HepG2 (cell line): ENCODE results near the gene MSI2. TPM values are rescaled to one million over a fixed set of nuclear protein-coding genes. Genes with fewer than 3 reads are reported as not detected.
A peak's percentile ranks its signal among the peaks of the same experiment; 100 is the strongest.

ENCODE experiments used
- ATF7 ChIP-seq, 2 experiments: fragments of 450-650 bp in 1 of 2; sonication (generic) in 1 of 2; formaldehyde crosslinking in 1 of 2; IDR thresholded peaks; 2 replicates each; pipeline versions ENCODE4 v1.4.0 to v1.6.1; 2016 to 2020; ENCODE audit warnings: antibody characterized with exemption in 1 of 2, mild to moderate bottlenecking in 1 of 2, missing genetic modification reagents in 1 of 2
- CTCF ChIP-seq: sonication (generic); formaldehyde crosslinking; IDR thresholded peaks from 2 replicates; pipeline ENCODE4 v1.5.0; 2020; ENCODE audit warnings: mild to moderate bottlenecking, missing genetic modification reagents, moderate library complexity
- HIC2 ChIP-seq: sonication (generic); formaldehyde crosslinking; IDR thresholded peaks from 2 replicates; pipeline ENCODE4 v1.9.0; 2022; ENCODE audit warnings: low read depth, missing genetic modification reagents
- MIXL1 ChIP-seq: IDR thresholded peaks from 2 replicates; pipeline ENCODE4 v1.6.1; 2016
- NFIC ChIP-seq: IDR thresholded peaks from 2 replicates; pipeline ENCODE4 v1.6.1; 2012; ENCODE audit warnings: mild to moderate bottlenecking, low read length, inconsistent platforms
- RBM22 ChIP-seq: fragments of 200-400 bp; formaldehyde crosslinking; optimal IDR thresholded peaks from 2 replicates; pipeline ENCODE3; 2017; ENCODE audit warnings: mild to moderate bottlenecking, low read length, moderate library complexity
- RXRA ChIP-seq: sonication (generic); formaldehyde crosslinking; IDR thresholded peaks from 2 replicates; pipeline ENCODE4 v1.5.1; 2020; ENCODE audit warnings: missing genetic modification reagents
- SALL2 ChIP-seq: sonication (generic); formaldehyde crosslinking; IDR thresholded peaks from 2 replicates; pipeline ENCODE4 v1.8.1; 2023; ENCODE audit warnings: mild to moderate bottlenecking, missing genetic modification reagents, inconsistent platforms
- SRF ChIP-seq: IDR thresholded peaks from 2 replicates; pipeline ENCODE4 v1.6.1; 2011; ENCODE audit warnings: mild to moderate bottlenecking, low read depth, low read length, moderate library complexity
- ZBED4 ChIP-seq: sonication (generic); formaldehyde crosslinking; IDR thresholded peaks from 2 replicates; pipeline ENCODE4 v1.4.0; 2020; ENCODE audit warnings: missing genetic modification reagents, borderline replicate concordance
- ZBTB4 ChIP-seq: sonication (generic); formaldehyde crosslinking; IDR thresholded peaks from 2 replicates; pipeline ENCODE4 v1.4.0; 2020; ENCODE audit warnings: missing genetic modification reagents, mild to moderate bottlenecking, borderline replicate concordance
- ZNF124 ChIP-seq: sonication (generic); formaldehyde crosslinking; IDR thresholded peaks from 2 replicates; pipeline ENCODE4 v1.4.0; 2020; ENCODE audit warnings: missing genetic modification reagents
- polyA plus RNA-seq, 8 experiments: library from polyadenylated mRNA; depleted of rRNA in 3 of 8; stranded (reverse) in 7 of 8; unstranded in 1 of 8; fragments of >200 nt; fragmentation: Illumina TruSeq in 4 of 8; extraction: Trizol in 4 of 8; gene quantifications; 2 replicates each; pipeline versions ENCODE4 v1.2.1 to v1.2.3, GENCODE V29; 2011 to 2016; ENCODE audit warnings: low read depth in 4 of 8, missing spikeins in 1 of 8, mixed read lengths in 1 of 8; ENCODE audit not compliant: insufficient read depth in 1 of 8
- total RNA-seq, 5 experiments: library from RNA; depleted of rRNA; stranded (reverse); fragments of >200 nt; fragmentation: Illumina TruSeq; extraction: Trizol; gene quantifications; 2 replicates each; pipeline ENCODE4 v1.2.3, GENCODE V29; 2016; ENCODE audit warnings: low read depth in 1 of 5
- TF ChIP-seq, protein P1 (sequence below): sonication (generic); formaldehyde crosslinking; IDR thresholded peaks from 2 replicates; pipeline ENCODE4 v1.9.0; 2021; ENCODE audit warnings: missing genetic modification reagents, borderline replicate concordance

The MSI2 gene
- total and polyA plus RNA-seq, 2 of the 13 experiments (the other 11 are each of a cell fraction or from before 2014, with no cell fraction given): 77.5 to 78.4 TPM

DNA sequence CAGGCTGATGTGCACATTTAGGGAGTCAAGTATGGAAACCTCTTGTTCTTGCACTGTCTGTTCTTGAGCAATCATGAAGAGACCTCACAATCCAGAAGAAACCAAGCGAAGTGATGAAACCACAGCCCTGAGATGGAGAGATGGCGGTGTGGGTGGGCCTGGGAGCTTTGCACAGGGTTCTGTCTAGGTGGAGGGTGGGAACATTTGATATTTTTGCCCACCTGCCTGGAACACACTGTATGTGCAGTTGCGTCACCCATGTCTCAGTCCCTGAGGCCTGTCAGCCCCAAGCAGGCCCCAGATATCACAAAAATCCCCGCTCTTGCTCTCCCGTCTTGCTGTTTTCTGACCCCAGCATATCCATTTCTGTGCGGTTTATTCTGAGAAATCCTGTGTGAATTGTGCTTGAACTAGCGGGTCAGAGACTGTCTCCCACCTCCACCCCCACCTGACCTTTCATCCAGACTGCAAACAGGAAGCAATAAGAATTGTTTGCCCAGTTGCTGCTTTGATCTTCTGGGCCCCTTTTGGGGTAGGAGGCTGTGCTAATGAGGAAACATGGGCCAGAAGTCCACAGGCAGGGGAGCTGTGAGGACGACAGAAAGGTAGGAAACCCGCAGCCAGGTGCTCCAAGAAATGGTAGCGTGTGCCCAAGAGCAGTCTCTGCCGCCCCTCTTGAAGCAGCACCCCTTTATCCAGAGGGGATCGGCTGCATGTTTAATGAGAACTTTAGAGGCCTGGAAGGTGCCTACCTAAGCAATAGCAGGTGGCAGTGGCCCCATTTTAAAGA, 304.9 kb downstream of the MSI2 start (continued):
- TF ChIP-seq ZBTB4 (CRISPR knock-in tag) (peak; percentile 100), ZBED4 (peak; percentile 99), RXRA (CRISPR knock-in tag) (peak; percentile 100), HIC2 (CRISPR knock-in tag) (peak; percentile 82), ZNF124 (CRISPR knock-in tag) (peak; percentile 98), CTCF (CRISPR knock-in tag) (peak; percentile 51), RBM22 (peak; percentile 97), NFIC (peak; percentile 99), ATF7 (IDR thresholded peaks at IDR 0.05) (no peak), ATF7 (CRISPR knock-in tag; IDR thresholded peaks at IDR 0.05) (peak; percentile 94), SALL2 (CRISPR knock-in tag) (peak; percentile 98), SRF (peak; percentile 84), MIXL1 (CRISPR knock-in tag) (peak; percentile 100)
- TF ChIP-seq, protein P1, sequence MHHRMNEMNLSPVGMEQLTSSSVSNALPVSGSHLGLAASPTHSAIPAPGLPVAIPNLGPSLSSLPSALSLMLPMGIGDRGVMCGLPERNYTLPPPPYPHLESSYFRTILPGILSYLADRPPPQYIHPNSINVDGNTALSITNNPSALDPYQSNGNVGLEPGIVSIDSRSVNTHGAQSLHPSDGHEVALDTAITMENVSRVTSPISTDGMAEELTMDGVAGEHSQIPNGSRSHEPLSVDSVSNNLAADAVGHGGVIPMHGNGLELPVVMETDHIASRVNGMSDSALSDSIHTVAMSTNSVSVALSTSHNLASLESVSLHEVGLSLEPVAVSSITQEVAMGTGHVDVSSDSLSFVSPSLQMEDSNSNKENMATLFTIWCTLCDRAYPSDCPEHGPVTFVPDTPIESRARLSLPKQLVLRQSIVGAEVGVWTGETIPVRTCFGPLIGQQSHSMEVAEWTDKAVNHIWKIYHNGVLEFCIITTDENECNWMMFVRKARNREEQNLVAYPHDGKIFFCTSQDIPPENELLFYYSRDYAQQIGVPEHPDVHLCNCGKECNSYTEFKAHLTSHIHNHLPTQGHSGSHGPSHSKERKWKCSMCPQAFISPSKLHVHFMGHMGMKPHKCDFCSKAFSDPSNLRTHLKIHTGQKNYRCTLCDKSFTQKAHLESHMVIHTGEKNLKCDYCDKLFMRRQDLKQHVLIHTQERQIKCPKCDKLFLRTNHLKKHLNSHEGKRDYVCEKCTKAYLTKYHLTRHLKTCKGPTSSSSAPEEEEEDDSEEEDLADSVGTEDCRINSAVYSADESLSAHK (CRISPR knock-in tag): no peak; the same call in 1 of the 2 replicates
